GM12878 (cell line): ENCODE measurements around the gene OR4Q2. TPM values are rescaled to one million over a fixed set of nuclear protein-coding genes. Genes with fewer than 3 reads are reported as not detected.

Source experiments
- ATAC-seq: fragments of 200-7000 bp; cut with Tn5 transposase; 3 replicates; pipeline ENCODE4 v1.9.1; 2020; ENCODE audit warnings: mild to moderate bottlenecking, moderate library complexity
- BruUV-seq: library from RNA; stranded (reverse); fragments of 400-500 nt; replicated peaks from 2 replicates; lab custom pipeline; 2021; lab: Mats Ljungman, UMichigan
- CTCF ChIA-PET: fragments of 300-600 bp; sonication (Branson Sonifier 250); formaldehyde crosslinking; extraction: SDS; loops from one replicate; lab custom pipeline; 2021; ENCODE audit warnings: inconsistent platforms; lab: Yijun Ruan, JAX
- POLR2A ChIA-PET: fragments of 350-600 bp; formaldehyde crosslinking; extraction: SDS; loops from one replicate; lab custom pipeline; 2021; ENCODE audit warnings: inconsistent platforms; lab: Charles Lee
- RAD21 ChIA-PET: fragments of 300-600 bp; sonication (Branson Sonifier 250); formaldehyde crosslinking; loops from one replicate; lab custom pipeline; 2023; ENCODE audit warnings: antibody characterized with exemption; ENCODE audit not compliant: unreplicated experiment; lab: Charles Lee
- SMC1A ChIA-PET: fragments of 300-600 bp; sonication (Branson Sonifier 250); formaldehyde crosslinking; loops from one replicate; lab custom pipeline; 2023; ENCODE audit not compliant: unreplicated experiment, uncharacterized antibody; lab: Charles Lee
- DNase-seq: peaks from one replicate; pipeline ENCODE4 v3.0.0-alpha.2; 2011; ENCODE audit warnings: low read depth, low spot score
- FAIRE-seq: peaks from 3 replicates; lab custom pipeline; 2011; peaks lifted over from hg19 to GRCh38; lab: Jason Lieb, UNC
- H2AFZ ChIP-seq: 2 replicates; pipeline ENCODE4 v1.6.0; 2011; ENCODE audit warnings: low read depth, low read length, control low read depth; ENCODE audit not compliant: control insufficient read depth
- H3K27ac ChIP-seq: 2 replicates; pipeline ENCODE4 v1.5.1; 2011; ENCODE audit warnings: control low read depth; ENCODE audit not compliant: control insufficient read depth, insufficient read depth
- H3K27me3 ChIP-seq, 2 experiments: replicated peaks in 1 of 2; 2 replicates each; pipeline versions ENCODE4 v1.6.0 to v1.6.1; 2011; ENCODE audit warnings: low read length in 1 of 2; ENCODE audit not compliant: control insufficient read depth in 2 of 2, insufficient read depth in 2 of 2
- H3K36me3 ChIP-seq, 2 experiments: 2 replicates each; pipeline ENCODE4 v1.5.1; 2011; ENCODE audit warnings: low read length in 1 of 2; ENCODE audit not compliant: control insufficient read depth in 2 of 2, insufficient read depth in 2 of 2
- H3K4me1 ChIP-seq: 2 replicates; pipeline ENCODE4 v1.6.1; 2011; ENCODE audit warnings: mild to moderate bottlenecking, low read length, moderate library complexity, mixed read lengths; ENCODE audit not compliant: control insufficient read depth, insufficient read depth
- H3K4me2 ChIP-seq: 2 replicates; pipeline ENCODE4 v1.6.0; 2011; ENCODE audit warnings: control low read depth; ENCODE audit not compliant: control insufficient read depth, insufficient read depth
- H3K4me3 ChIP-seq: fragments of 200-600 bp; sonication (generic); 2 replicates; pipeline ENCODE4 v1.5.1; 2016
- H3K79me2 ChIP-seq: 2 replicates; pipeline ENCODE4 v1.6.0; 2011; ENCODE audit warnings: low read length; ENCODE audit not compliant: control insufficient read depth, insufficient read depth
- H3K9ac ChIP-seq: 2 replicates; pipeline ENCODE4 v1.8.0; 2011; ENCODE audit warnings: low read length, control low read depth, mixed read lengths; ENCODE audit not compliant: control insufficient read depth, insufficient read depth
- H3K9me3 ChIP-seq: replicated peaks from 3 replicates; pipeline ENCODE4 v1.5.1; 2011; ENCODE audit warnings: mild to moderate bottlenecking, low read length; ENCODE audit not compliant: control insufficient read depth, insufficient read depth
- H4K20me1 ChIP-seq: 2 replicates; pipeline ENCODE4 v1.6.0; 2011; ENCODE audit not compliant: control insufficient read depth, insufficient read depth
- ASH2L ChIP-seq: fragments of 300-600, 200-600 bp; sonication (generic); IDR thresholded peaks from 2 replicates; pipeline ENCODE4 v1.6.1; 2017; ENCODE audit warnings: low read depth, mild to moderate bottlenecking, borderline replicate concordance
- CBX3 ChIP-seq: fragments of 200-600 bp; sonication (generic); IDR thresholded peaks from 2 replicates; pipeline ENCODE4 v1.6.1; 2016; ENCODE audit warnings: low read depth, borderline replicate concordance
- CHD2 ChIP-seq: IDR thresholded peaks from 2 replicates; pipeline ENCODE4 v1.6.1; 2011; ENCODE audit warnings: low read depth, low read length, improper control_type of control experiment, borderline replicate concordance
- CHD4 ChIP-seq: fragments of 200-600 bp; sonication (generic); IDR thresholded peaks from 2 replicates; pipeline ENCODE4 v1.6.1; 2016; ENCODE audit warnings: mild to moderate bottlenecking
- E4F1 ChIP-seq: fragments of 450-650 bp; IDR thresholded peaks from 2 replicates; pipeline ENCODE4 v1.6.1; 2018; ENCODE audit warnings: borderline replicate concordance, mild to moderate bottlenecking; ENCODE audit not compliant: partially characterized antibody
- EZH2 ChIP-seq: IDR thresholded peaks from 2 replicates; pipeline ENCODE4 v1.6.1; 2012; ENCODE audit warnings: low read depth, mild to moderate bottlenecking, control low read depth, inconsistent platforms, low read length, borderline replicate concordance; ENCODE audit not compliant: control insufficient read depth
- HDGF ChIP-seq: fragments of 450-650 bp; IDR thresholded peaks from 2 replicates; pipeline ENCODE4 v1.6.1; 2016; ENCODE audit warnings: antibody characterized with exemption
- KDM1A ChIP-seq: fragments of 200-600 bp; sonication (generic); IDR thresholded peaks from 2 replicates; pipeline ENCODE4 v1.6.1; 2016; ENCODE audit warnings: borderline replicate concordance
- MYB ChIP-seq: fragments of 150-350 bp; IDR thresholded peaks from 2 replicates; pipeline ENCODE4 v1.6.1; 2014; ENCODE audit warnings: mild to moderate bottlenecking, low read depth, low read length, borderline replicate concordance
- NFYA ChIP-seq: IDR thresholded peaks from 2 replicates; pipeline ENCODE4 v1.6.1; 2011; ENCODE audit warnings: low read depth, mild to moderate bottlenecking, low read length, improper control_type of control experiment, borderline replicate concordance
- PBX3 ChIP-seq: IDR thresholded peaks from 2 replicates; pipeline ENCODE4 v1.6.1; 2011; ENCODE audit warnings: mild to moderate bottlenecking, low read depth, low read length, moderate library complexity; ENCODE audit not compliant: insufficient replicate concordance
- PKNOX1 ChIP-seq: fragments of 450-650 bp; IDR thresholded peaks from 2 replicates; pipeline ENCODE4 v1.6.1; 2016; ENCODE audit warnings: mild to moderate bottlenecking
- RCOR1 ChIP-seq: conservative IDR thresholded peaks from 2 replicates; pipeline ENCODE4 v1.6.1; 2012; ENCODE audit warnings: low read depth, low read length, improper control_type of control experiment
- SIN3A ChIP-seq: IDR thresholded peaks from 2 replicates; pipeline ENCODE4 v1.6.1; 2012; ENCODE audit warnings: low read depth, low read length, improper control_type of control experiment
- TAF1 ChIP-seq: IDR thresholded peaks from 2 replicates; pipeline ENCODE4 v1.6.1; 2011; ENCODE audit warnings: mild to moderate bottlenecking, low read depth, low read length, borderline replicate concordance
- TBL1XR1 ChIP-seq: IDR thresholded peaks from 2 replicates; pipeline ENCODE4 v1.6.1; 2012; ENCODE audit warnings: low read depth, low read length, improper control_type of control experiment
- WGBS: methylation state at CpG from one replicate; pipeline ENCODE4 v1.1.6; 2016; ENCODE audit warnings: low lambda C conversion rate; ENCODE audit not compliant: insufficient replicate concordance, insufficient coverage; ENCODE audit errors: missing lambda C conversion rate; 5-methylcytosine and 5-hydroxymethylcytosine counted together
- in situ Hi-C: fragments of 300-500 bp; cut with MboI; formaldehyde crosslinking; loops from 9 replicates; pipeline ENCODE4 v1.14.3; 2018; ENCODE audit warnings: mixed read lengths
- intact Hi-C: fragments of 100-400 bp; cut with micrococcal nuclease; formaldehyde crosslinking; loops from one replicate; pipeline ENCODE4 v1.14.2; 2022; ENCODE audit not compliant: unreplicated experiment
- polyA plus RNA-seq, 11 experiments: library from polyadenylated mRNA; depleted of rRNA in 4 of 11; unstranded in 6 of 11; stranded (reverse) in 5 of 11; fragments of >200 nt; fragmentation: Nextera tagmentation in 4 of 11; fragmentation: Illumina TruSeq in 1 of 11; extraction: Ambion mirVana in 4 of 11; extraction: Trizol in 1 of 11; gene quantifications; 1 replicate in 1 of 11; 2 replicates in 10 of 11; pipeline versions ENCODE4 v1.2.1 to v1.2.3, GENCODE V29; 2011 to 2016; ENCODE audit warnings: inconsistent platforms in 2 of 11, missing spikeins in 2 of 11, low read depth in 1 of 11
- total RNA-seq, 4 experiments: library from RNA; depleted of rRNA in 3 of 4; stranded (reverse); fragments of >200 nt in 3 of 4; fragmentation: Illumina TruSeq in 1 of 4; extraction: Trizol in 1 of 4; gene quantifications; 2 replicates each; pipeline versions ENCODE4 v1.2.1 to v1.2.3, GENCODE V29; 2013 to 2021
- TF ChIP-seq, protein P1 (sequence below): IDR thresholded peaks from 2 replicates; pipeline ENCODE4 v1.6.1; 2011; ENCODE audit warnings: low read depth, low read length, improper control_type of control experiment, borderline replicate concordance
- TF ChIP-seq, protein P2 (sequence below): fragments of 450-650 bp; IDR thresholded peaks from 2 replicates; pipeline ENCODE4 v1.6.1; 2014; ENCODE audit warnings: mild to moderate bottlenecking

OR4Q2 gene
- total and polyA plus RNA-seq, 10 of the 15 experiments (the other 5 are each of a cell fraction or from before 2014, with no cell fraction given), result not detected

DNA sequence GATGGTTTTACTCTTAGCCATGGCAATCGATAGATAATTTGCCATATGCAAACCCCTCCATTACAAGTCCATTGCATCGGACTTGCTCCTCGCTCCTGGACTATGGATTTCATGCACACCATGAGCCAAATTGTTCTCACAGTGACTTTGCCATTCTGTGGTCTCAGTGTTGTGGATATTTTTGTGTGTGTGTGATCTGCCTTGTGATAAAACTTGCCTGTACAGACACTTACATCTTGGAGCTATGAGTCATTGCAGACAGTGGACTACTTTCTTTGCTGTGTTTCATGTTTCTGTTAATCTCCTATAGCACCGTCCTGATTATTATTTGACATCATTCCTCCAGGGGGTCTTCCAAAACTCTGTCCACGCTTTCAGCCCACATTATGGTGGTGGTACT lies 42.3 kb downstream of the OR4Q2 start (continued):
- TF ChIP-seq KDM1A (no peak), ASH2L (no peak), E4F1 (no peak), MYB (no peak)

DNA sequence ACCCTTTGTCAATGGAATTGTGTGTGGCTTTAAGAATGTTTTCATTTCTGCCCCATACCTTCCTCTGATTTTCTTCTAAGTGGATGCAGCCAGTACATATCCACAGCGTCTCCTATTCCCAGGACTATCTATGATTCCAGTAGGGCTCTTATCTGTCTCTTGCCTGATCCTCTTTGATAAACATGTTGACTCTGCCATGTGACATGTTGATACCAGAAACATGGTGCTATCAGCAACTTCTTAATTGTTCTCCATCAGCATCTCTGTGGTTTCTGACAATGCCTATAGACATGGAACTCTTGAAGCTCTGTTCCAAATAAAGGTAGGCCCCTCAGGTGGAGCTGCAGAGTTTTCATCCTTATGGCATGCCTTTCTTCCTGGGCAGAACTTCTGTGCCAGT lies 46.2 kb downstream of the OR4Q2 start:
- 0% methylated on average over 1 of the region's 1 CpG for WGBS
- POLR2A ChIA-PET, result no interaction called here
- TF ChIP-seq SIN3A (no peak), EZH2 (no peak), PKNOX1 (no peak), TBL1XR1 (no peak), PBX3 (no peak), CHD4 (no peak), NFYA (no peak), RCOR1 (no peak), HDGF (no peak), TAF1 (no peak), CBX3 (no peak), CHD2 (no peak)
- TF ChIP-seq, protein P1, sequence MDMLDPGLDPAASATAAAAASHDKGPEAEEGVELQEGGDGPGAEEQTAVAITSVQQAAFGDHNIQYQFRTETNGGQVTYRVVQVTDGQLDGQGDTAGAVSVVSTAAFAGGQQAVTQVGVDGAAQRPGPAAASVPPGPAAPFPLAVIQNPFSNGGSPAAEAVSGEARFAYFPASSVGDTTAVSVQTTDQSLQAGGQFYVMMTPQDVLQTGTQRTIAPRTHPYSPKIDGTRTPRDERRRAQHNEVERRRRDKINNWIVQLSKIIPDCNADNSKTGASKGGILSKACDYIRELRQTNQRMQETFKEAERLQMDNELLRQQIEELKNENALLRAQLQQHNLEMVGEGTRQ, result no peak
- TF ChIP-seq, protein P2, sequence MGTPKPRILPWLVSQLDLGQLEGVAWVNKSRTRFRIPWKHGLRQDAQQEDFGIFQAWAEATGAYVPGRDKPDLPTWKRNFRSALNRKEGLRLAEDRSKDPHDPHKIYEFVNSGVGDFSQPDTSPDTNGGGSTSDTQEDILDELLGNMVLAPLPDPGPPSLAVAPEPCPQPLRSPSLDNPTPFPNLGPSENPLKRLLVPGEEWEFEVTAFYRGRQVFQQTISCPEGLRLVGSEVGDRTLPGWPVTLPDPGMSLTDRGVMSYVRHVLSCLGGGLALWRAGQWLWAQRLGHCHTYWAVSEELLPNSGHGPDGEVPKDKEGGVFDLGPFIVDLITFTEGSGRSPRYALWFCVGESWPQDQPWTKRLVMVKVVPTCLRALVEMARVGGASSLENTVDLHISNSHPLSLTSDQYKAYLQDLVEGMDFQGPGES, result no peak

More for the DNA sequence above, 46.2 kb downstream of the OR4Q2 start:
- SMC1A ChIA-PET, result no interaction called here
- FAIRE-seq, result no peak
- no peak overlapping the region for H3K4me2 ChIP-seq
- in situ Hi-C loops, result no loop called here
- H3K36me3 ChIP-seq, result no peaks in the 10 kb centered on the region
- H3K4me3 ChIP-seq, result no peak overlapping the region
- no peaks in the 10 kb centered on the region for H4K20me1 ChIP-seq
- no peaks in the 10 kb centered on the region for H3K79me2 ChIP-seq
- no peak overlapping the region for H3K9ac ChIP-seq
- intact Hi-C loops, result no loop called here
- no peak overlapping the region for H3K27ac ChIP-seq
- ATAC-seq, result no peak
- RAD21 ChIA-PET, result no interaction called here
- DNase-seq, result no peak
- H3K9me3 ChIP-seq, result no peaks in the 10 kb centered on the region
- no peaks in the 10 kb centered on the region for H3K27me3 ChIP-seq
- H3K4me1 ChIP-seq, result no peaks in the 10 kb centered on the region
- H2AFZ ChIP-seq, result no peak overlapping the region
- no TSS peak for BruUV-seq
- CTCF ChIA-PET, result no interaction called here
